GM10847 (cell line): Measurements from ENCODE around the gene SPIN4.
A peak's percentile ranks its signal among the peaks of the same experiment; 100 is the strongest.

Source experiments
- POLR2A ChIP-seq: IDR thresholded peaks from 2 replicates; pipeline ENCODE4 v1.6.1; 2011; ENCODE audit not compliant: insufficient read length; ENCODE audit errors: extremely low read depth

SPIN4 gene

DNA sequence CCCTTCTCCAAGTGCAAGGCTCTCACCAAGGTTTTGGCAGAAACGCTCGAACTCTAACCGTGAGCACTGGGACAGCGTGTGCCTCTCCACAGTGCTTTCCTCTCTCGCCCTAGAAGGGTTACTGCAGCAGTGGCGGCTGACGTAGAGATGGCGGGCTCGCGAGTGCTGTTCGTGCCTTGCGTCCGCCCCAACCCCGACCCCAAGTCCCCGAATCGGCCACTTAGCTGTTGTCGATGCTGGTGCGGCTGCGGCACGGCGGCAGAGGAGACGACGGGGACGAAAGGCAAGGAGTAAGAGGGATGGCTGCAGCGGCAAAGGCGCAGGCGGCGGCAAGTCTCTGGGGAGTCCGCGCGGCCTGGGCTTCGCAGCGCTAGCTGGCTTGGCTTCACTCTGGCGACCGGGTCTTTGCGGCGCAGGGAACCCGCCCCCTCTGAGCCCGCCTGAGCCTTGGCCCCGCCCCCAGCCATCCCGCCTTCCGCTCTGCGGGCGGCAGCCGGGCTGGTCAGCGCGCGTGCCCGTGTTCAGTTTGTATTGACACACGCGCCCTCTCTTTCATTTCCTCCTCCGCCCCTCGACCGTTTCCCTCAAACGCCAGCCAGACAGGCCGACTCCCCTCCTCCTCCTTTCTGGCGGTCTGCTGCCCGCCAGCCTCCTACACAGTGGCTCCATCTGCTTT lies at the start of gene SPIN4:
Gene SPIN4 (minus strand): TSS at position 392 of the 676 bp plus-strand sequence. CDS start 513 bp downstream, outside the sequence.
- TF ChIP-seq POLR2A: peak; percentile 37

- no peak for TF ChIP-seq POLR2A
Observed at GRCh38 chrX:63400340-63400739, 49.2 kb upstream of the SPIN4 start.

DNA sequence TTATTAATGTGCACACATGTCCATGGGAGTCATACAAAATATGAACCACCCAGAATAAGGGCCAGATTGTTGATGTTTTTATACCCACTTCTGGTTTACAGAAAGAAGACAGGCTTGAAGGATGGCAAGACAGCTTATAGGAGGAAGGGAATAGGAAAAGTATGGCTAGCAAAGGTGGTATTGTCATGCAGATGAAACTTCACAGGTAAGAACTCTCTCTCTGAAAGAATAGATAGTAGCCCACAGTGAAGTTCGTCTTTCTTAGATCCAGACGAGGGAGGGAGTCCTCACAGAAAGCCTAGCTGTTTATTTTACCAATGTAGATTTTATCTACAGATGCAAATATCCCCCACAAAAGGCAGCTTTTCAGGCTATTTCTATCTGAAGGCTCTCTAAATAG lies 43.7 kb upstream of the SPIN4 start:
- no peak for TF ChIP-seq POLR2A

DNA sequence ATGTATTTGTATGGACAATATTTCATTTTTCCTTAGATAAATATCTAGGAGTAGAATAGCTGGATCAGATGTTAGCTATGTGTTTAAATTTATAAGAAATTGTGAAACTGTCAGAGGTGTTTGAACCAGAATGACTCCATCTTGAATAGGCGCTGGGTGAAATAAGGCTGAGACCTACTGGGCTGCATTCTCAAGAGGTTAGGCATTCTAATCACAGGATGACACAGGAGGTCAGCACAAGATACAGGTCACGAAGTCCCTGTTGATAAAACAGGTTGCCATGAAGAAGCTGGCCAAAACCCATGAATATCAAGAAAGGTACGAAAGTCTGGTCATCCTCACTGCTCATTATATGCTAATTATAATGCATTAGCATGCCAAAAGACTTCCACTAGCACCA lies 36.3 kb upstream of the SPIN4 start:
- no peak for TF ChIP-seq POLR2A

DNA sequence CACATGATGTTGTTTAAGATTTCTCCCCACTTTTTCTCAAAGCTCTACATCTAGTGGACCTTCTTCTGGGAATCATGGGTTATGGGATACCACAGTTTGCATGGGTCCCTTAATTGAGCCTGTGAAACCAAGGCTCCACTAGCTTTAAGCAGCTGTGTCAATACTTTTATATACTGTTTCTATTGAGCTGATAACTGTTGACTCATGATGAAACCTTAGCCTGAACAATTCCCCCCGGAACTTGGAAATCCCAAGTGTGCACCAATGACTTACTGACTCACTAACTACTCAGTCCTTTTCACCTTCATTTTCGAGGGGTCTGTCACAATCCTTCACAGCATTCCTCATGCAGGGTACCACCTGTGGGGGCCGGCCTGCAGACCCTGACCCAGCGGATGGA lies 12.7 kb upstream of the SPIN4 start:
- TF ChIP-seq POLR2A: no peak

DNA sequence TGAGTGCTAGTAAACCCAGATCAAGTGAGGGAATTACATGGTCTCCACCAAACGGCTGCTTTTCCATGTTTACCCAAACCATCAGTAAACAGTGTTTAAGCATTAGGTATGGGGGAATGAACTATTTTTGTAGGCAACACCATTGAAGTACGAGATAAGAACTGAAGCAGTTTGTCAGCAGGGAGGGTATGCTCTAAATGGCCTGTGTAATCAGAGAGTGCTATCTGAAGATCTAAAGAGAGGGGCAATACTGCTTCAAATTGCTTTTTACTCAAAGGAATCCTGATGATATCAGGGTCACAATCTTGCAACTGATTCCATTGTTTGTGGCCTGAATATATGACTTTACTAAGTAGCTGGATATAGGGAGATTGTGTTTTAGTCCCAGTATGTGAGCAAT lies 10.4 kb upstream of the SPIN4 start:
- no peak for TF ChIP-seq POLR2A

- TF ChIP-seq POLR2A: no peak
Observed at GRCh38 chrX:63354484-63354883, 3.4 kb upstream of the SPIN4 start.

GRCh38 chrX:63350465-63350877 lies 661 bp downstream of the SPIN4 start:
- TF ChIP-seq POLR2A: no peak

GRCh38 chrX:63349307-63349706 lies 1.8 kb downstream of the SPIN4 start:
- no peak for TF ChIP-seq POLR2A

DNA sequence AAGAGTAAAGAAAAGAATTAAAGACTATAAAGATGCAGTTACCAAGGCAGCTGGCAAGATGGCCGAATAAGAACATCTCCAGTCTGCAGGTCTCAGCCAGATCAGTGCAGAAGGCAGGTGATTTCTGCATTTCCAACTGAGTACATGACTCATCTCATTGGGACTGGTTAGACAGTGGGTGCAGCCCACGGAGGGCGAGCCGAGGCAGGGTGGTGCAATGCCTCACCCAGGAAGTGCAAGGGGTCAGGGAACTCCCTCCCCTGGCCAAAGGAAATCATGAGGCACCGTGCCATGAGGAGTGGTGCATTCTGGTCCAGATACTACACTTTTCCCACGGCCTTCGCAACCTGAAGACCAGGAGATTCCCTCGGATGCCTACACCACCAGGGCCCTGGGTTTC lies 20.5 kb downstream of the SPIN4 start:
- TF ChIP-seq POLR2A: no peak

GRCh38 chrX:63327788-63328187 lies 23.3 kb downstream of the SPIN4 start:
- TF ChIP-seq POLR2A: no peak

- no peak for TF ChIP-seq POLR2A
Observed at GRCh38 chrX:63299596-63299995, 51.5 kb downstream of the SPIN4 start.
